ENCODE data around the gene SLC25A29.
"Not testable (repeated sequence)": the region's sequence is repeated elsewhere in the genome, so short reads cannot be mapped to it uniquely, and the experiment has no call there.

The SLC25A29 gene

GRCh38 chr14:100292776-100293461 is 13.3 kb downstream of the SLC25A29 start:
- DNase-seq = no peak

- DNase-seq = no peak
These were observed 13.9 kb downstream of the SLC25A29 start for GRCh38 chr14:100292301-100292775.

- no peak for DNase-seq
These were observed 14.8 kb downstream of the SLC25A29 start for GRCh38 chr14:100291305-100292075.

GRCh38 chr14:100290607-100291304 is 15.5 kb downstream of the SLC25A29 start:
- no peak for DNase-seq

- DNase-seq = no peak
These were observed 16.2 kb downstream of the SLC25A29 start for GRCh38 chr14:100289916-100290606.

GRCh38 chr14:100288382-100289185 is 17.7 kb downstream of the SLC25A29 start:
- no peak for DNase-seq

GRCh38 chr14:100287998-100288295 is 18.3 kb downstream of the SLC25A29 start:
- not testable (repeated sequence) for DNase-seq

GRCh38 chr14:100287202-100287997 is 18.8 kb downstream of the SLC25A29 start:
- no peak for DNase-seq

- no peak for DNase-seq
These were observed 19.6 kb downstream of the SLC25A29 start for GRCh38 chr14:100286484-100287191.

GRCh38 chr14:100285913-100286400 is 20.3 kb downstream of the SLC25A29 start:
- DNase-seq = no peak

GRCh38 chr14:100285021-100285912 is 21.0 kb downstream of the SLC25A29 start:
- peak; percentile 81 for DNase-seq

GRCh38 chr14:100283984-100284881 is 22.0 kb downstream of the SLC25A29 start:
- DNase-seq = no peak

GRCh38 chr14:100283436-100283835 is 22.8 kb downstream of the SLC25A29 start:
- DNase-seq = not testable (repeated sequence)

GRCh38 chr14:100282766-100283419 is 23.4 kb downstream of the SLC25A29 start:
- DNase-seq = no peak

GRCh38 chr14:100282083-100282350 is 24.2 kb downstream of the SLC25A29 start:
- DNase-seq = no peak

GRCh38 chr14:100281286-100282082 is 24.8 kb downstream of the SLC25A29 start:
- DNase-seq = no peak

GRCh38 chr14:100279563-100279962 is 26.7 kb downstream of the SLC25A29 start:
- DNase-seq = no peak

Measured in CD4-positive, alpha-beta T cell treated with Interleukin-21 for 1 hour (primary cell).